WTC11 (cell line): Measurements from ENCODE around the gene AOC3. TPM values are rescaled to one million over a fixed set of nuclear protein-coding genes. Genes with fewer than 3 reads are reported as not detected.
A peak's percentile ranks its signal among the peaks of the same experiment; 100 is the strongest.

Source experiments
- ATAC-seq: fragments of 200-7000 bp; cut with Tn5 transposase; 2 replicates; pipeline ENCODE4 v1.10.0; 2021; ENCODE audit warnings: mild to moderate bottlenecking, moderate library complexity
- CTCF ChIA-PET: fragments of 300-600 bp; sonication (Branson Sonifier 250); formaldehyde crosslinking; loops from one replicate; lab custom pipeline; 2021; ENCODE audit warnings: antibody characterized with exemption; lab: Charles Lee
- POLR2A ChIA-PET: fragments of 350-600 bp; sonication (Branson Sonifier 250); formaldehyde crosslinking; loops from one replicate; lab custom pipeline; 2021; ENCODE audit warnings: antibody characterized with exemption; lab: Charles Lee
- DNase-seq: peaks from one replicate; pipeline ENCODE4 v3.0.0; 2021; ENCODE audit warnings: low spot score
- H3K27ac Mint-ChIP-seq: 2 replicates; pipeline ENCODE4 v1.8.0; 2021; ENCODE audit warnings: mixed read lengths
- H3K27me3 Mint-ChIP-seq: 2 replicates; pipeline ENCODE4 v1.8.0; 2021; ENCODE audit warnings: low read depth, mild to moderate bottlenecking, moderate library complexity, mixed read lengths
- H3K36me3 Mint-ChIP-seq: 2 replicates; pipeline ENCODE4 v1.8.0; 2021; ENCODE audit warnings: mixed read lengths
- H3K4me1 Mint-ChIP-seq: 2 replicates; pipeline ENCODE4 v1.8.0; 2022; ENCODE audit warnings: mixed read lengths
- H3K4me3 Mint-ChIP-seq: 2 replicates; pipeline ENCODE4 v1.8.0; 2021; ENCODE audit warnings: mild to moderate bottlenecking, moderate library complexity, mixed read lengths
- H3K9me3 Mint-ChIP-seq: 2 replicates; pipeline ENCODE4 v1.8.0; 2021; ENCODE audit warnings: mixed read lengths
- ATF1 ChIP-seq: sonication (generic); formaldehyde crosslinking; IDR thresholded peaks from 2 replicates; pipeline ENCODE4 v1.8.1; 2023; ENCODE audit warnings: mild to moderate bottlenecking, moderate library complexity, missing genetic modification reagents
- MXD4 ChIP-seq: fragments of 250-450 bp; sonication (Bioruptor Pico); IDR thresholded peaks from 2 replicates; pipeline ENCODE4 v1.8.0; 2021; ENCODE audit warnings: mild to moderate bottlenecking, moderate library complexity, borderline replicate concordance
- NR3C1 ChIP-seq: sonication (generic); formaldehyde crosslinking; conservative IDR thresholded peaks from 2 replicates; pipeline ENCODE4 v1.8.1; 2023; ENCODE audit warnings: low read depth, mild to moderate bottlenecking, missing genetic modification reagents
- PRRX2 ChIP-seq: fragments of 250-450 bp; sonication (Bioruptor Pico); IDR thresholded peaks from 2 replicates; pipeline ENCODE4 v1.8.0; 2021; ENCODE audit warnings: mild to moderate bottlenecking
- ZBTB21 ChIP-seq: sonication (generic); formaldehyde crosslinking; IDR thresholded peaks from 2 replicates; pipeline ENCODE4 v1.8.1; 2023; ENCODE audit warnings: mild to moderate bottlenecking, missing genetic modification reagents, borderline replicate concordance
- ZNF263 ChIP-seq: sonication (generic); formaldehyde crosslinking; IDR thresholded peaks from 2 replicates; pipeline ENCODE4 v1.8.1; 2022; ENCODE audit warnings: low read depth, mild to moderate bottlenecking, moderate library complexity, missing genetic modification reagents
- total RNA-seq: library from RNA; stranded (reverse); gene quantifications from 3 replicates; pipeline ENCODE4 v1.2.3, GENCODE V29; 2021
- TF ChIP-seq, protein P1 (sequence below): fragments of 200-600 bp; IDR thresholded peaks from 2 replicates; pipeline ENCODE4 v1.8.0; 2022; ENCODE audit warnings: antibody characterized with exemption
- TF ChIP-seq, protein P2 (sequence below): fragments of 250-450 bp; sonication (Bioruptor Pico); IDR thresholded peaks from 2 replicates; pipeline ENCODE4 v1.9.0; 2021; ENCODE audit warnings: moderate library complexity, mild to moderate bottlenecking, inconsistent platforms, borderline replicate concordance
- TF ChIP-seq, protein P3 (sequence below): fragments of 250-450 bp; sonication (Bioruptor Pico); IDR thresholded peaks from 2 replicates; pipeline ENCODE4 v1.9.0; 2021; ENCODE audit warnings: mild to moderate bottlenecking
- TF ChIP-seq, protein P4 (sequence below): fragments of 250-450 bp; sonication (Bioruptor Pico); IDR thresholded peaks from 2 replicates; pipeline ENCODE4 v2.1.2; 2022; ENCODE audit warnings: mild to moderate bottlenecking, moderate library complexity
- TF ChIP-seq, protein P5 (sequence below): sonication (generic); formaldehyde crosslinking; IDR thresholded peaks from 2 replicates; pipeline ENCODE4 v1.8.1; 2023; ENCODE audit warnings: mild to moderate bottlenecking, moderate library complexity, missing genetic modification reagents
- TF ChIP-seq, protein P6 (sequence below): fragments of 250-450 bp; sonication (Bioruptor Pico); IDR thresholded peaks from 2 replicates; pipeline ENCODE4 v1.8.0; 2021; ENCODE audit warnings: mild to moderate bottlenecking

The AOC3 gene
- total RNA-seq, 1 experiment from 2014 or later = 7.6 TPM

DNA sequence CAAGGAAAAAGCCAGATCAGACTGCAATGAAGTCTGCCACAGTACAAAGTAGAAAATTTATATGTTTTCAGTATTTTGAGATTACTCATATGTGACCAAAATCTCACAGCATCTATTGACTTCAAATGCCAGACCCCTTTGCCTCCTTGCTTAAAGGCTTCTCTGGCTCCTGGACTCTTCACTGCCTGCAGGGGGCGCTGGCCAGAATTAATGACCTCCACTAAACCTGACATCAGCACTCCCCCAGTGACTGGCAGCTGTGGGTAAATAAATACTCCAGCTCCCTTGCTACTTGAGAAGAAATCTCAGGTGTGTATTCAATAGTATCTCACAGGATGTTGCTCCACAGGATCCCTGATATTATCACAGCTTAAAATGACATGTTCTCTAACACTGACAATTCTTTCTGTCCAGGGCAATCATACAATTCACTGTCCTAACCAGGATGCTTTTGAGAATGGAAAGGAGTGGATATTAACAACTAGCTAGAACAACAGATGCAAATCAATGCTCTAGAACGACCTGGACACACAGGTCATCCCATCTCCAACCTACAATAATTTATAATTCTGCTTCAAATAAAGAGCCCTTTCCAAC is 31.0 kb upstream of the AOC3 start:
- peak overlapping the region; percentile 71 for H3K27ac Mint-ChIP-seq
- CTCF ChIA-PET = interaction anchor here (0.6 to 3.0 kb wide), 28 partner anchors 10 to 811 kb away, joined by 3 to 12 read pairs (median 4); partner anchors contain the start of genes AOC2, CNTD1, COA3 and PSMC3IP
- POLR2A ChIA-PET = no interaction called here
- H3K4me3 Mint-ChIP-seq = no peak overlapping the region
- peaks cover 49% of the 10 kb centered on the region for H3K36me3 Mint-ChIP-seq
- H3K9me3 Mint-ChIP-seq = no peaks in the 10 kb centered on the region
- no peaks in the 10 kb centered on the region for H3K27me3 Mint-ChIP-seq
- ATAC-seq (peak; percentile 39), DNase-seq (peak; percentile 84)
- peaks cover 7% of the 10 kb centered on the region for H3K4me1 Mint-ChIP-seq
- TF ChIP-seq PRRX2 (CRISPR knock-in tag) = no peak
- TF ChIP-seq, protein P1, sequence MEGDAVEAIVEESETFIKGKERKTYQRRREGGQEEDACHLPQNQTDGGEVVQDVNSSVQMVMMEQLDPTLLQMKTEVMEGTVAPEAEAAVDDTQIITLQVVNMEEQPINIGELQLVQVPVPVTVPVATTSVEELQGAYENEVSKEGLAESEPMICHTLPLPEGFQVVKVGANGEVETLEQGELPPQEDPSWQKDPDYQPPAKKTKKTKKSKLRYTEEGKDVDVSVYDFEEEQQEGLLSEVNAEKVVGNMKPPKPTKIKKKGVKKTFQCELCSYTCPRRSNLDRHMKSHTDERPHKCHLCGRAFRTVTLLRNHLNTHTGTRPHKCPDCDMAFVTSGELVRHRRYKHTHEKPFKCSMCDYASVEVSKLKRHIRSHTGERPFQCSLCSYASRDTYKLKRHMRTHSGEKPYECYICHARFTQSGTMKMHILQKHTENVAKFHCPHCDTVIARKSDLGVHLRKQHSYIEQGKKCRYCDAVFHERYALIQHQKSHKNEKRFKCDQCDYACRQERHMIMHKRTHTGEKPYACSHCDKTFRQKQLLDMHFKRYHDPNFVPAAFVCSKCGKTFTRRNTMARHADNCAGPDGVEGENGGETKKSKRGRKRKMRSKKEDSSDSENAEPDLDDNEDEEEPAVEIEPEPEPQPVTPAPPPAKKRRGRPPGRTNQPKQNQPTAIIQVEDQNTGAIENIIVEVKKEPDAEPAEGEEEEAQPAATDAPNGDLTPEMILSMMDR = peak; percentile 72

DNA sequence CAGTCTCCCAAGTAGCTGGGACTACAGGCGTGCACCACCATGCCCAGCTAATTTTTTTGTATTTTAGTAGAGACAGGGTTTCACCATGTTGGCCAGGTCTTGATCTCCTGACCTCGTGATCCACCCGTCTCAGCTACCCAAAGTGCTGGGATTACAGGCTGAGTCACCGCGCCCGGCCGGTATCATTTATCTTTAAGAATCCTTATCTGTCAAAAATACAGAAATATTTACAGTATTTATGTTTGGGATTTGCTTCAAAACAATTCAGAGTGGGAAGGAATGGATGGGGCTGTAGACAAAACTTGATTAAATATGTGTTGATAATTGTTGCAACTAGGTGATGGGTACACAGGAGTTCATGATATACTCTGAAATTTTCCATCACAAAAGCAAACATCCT is 29.8 kb upstream of the AOC3 start:
- H3K27ac Mint-ChIP-seq = no peak overlapping the region
- TF ChIP-seq, protein P2, sequence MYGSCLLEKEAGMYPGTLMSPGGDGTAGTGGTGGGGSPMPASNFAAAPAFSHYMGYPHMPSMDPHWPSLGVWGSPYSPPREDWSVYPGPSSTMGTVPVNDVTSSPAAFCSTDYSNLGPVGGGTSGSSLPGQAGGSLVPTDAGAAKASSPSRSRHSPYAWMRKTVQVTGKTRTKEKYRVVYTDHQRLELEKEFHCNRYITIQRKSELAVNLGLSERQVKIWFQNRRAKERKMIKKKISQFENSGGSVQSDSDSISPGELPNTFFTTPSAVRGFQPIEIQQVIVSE (CRISPR knock-in tag) = no peak
- TF ChIP-seq, protein P3, sequence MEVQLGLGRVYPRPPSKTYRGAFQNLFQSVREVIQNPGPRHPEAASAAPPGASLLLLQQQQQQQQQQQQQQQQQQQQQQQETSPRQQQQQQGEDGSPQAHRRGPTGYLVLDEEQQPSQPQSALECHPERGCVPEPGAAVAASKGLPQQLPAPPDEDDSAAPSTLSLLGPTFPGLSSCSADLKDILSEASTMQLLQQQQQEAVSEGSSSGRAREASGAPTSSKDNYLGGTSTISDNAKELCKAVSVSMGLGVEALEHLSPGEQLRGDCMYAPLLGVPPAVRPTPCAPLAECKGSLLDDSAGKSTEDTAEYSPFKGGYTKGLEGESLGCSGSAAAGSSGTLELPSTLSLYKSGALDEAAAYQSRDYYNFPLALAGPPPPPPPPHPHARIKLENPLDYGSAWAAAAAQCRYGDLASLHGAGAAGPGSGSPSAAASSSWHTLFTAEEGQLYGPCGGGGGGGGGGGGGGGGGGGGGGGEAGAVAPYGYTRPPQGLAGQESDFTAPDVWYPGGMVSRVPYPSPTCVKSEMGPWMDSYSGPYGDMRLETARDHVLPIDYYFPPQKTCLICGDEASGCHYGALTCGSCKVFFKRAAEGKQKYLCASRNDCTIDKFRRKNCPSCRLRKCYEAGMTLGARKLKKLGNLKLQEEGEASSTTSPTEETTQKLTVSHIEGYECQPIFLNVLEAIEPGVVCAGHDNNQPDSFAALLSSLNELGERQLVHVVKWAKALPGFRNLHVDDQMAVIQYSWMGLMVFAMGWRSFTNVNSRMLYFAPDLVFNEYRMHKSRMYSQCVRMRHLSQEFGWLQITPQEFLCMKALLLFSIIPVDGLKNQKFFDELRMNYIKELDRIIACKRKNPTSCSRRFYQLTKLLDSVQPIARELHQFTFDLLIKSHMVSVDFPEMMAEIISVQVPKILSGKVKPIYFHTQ = no peak
- TF ChIP-seq MXD4 (CRISPR knock-in tag) = no peak
- TF ChIP-seq, protein P4, sequence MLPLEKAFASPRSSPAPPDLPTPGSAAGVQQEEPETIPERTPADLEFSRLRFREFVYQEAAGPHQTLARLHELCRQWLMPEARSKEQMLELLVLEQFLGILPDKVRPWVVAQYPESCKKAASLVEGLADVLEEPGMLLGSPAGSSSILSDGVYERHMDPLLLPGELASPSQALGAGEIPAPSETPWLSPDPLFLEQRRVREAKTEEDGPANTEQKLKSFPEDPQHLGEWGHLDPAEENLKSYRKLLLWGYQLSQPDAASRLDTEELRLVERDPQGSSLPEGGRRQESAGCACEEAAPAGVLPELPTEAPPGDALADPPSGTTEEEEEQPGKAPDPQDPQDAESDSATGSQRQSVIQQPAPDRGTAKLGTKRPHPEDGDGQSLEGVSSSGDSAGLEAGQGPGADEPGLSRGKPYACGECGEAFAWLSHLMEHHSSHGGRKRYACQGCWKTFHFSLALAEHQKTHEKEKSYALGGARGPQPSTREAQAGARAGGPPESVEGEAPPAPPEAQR = no peak
- no peak for TF ChIP-seq ATF1 (CRISPR knock-in tag)
- TF ChIP-seq NR3C1 (CRISPR knock-in tag) = no peak
- TF ChIP-seq, protein P5, sequence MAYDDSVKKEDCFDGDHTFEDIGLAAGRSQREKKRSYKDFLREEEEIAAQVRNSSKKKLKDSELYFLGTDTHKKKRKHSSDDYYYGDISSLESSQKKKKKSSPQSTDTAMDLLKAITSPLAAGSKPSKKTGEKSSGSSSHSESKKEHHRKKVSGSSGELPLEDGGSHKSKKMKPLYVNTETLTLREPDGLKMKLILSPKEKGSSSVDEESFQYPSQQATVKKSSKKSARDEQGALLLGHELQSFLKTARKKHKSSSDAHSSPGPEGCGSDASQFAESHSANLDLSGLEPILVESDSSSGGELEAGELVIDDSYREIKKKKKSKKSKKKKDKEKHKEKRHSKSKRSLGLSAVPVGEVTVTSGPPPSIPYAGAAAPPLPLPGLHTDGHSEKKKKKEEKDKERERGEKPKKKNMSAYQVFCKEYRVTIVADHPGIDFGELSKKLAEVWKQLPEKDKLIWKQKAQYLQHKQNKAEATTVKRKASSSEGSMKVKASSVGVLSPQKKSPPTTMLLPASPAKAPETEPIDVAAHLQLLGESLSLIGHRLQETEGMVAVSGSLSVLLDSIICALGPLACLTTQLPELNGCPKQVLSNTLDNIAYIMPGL = no peak
- TF ChIP-seq, protein P6, sequence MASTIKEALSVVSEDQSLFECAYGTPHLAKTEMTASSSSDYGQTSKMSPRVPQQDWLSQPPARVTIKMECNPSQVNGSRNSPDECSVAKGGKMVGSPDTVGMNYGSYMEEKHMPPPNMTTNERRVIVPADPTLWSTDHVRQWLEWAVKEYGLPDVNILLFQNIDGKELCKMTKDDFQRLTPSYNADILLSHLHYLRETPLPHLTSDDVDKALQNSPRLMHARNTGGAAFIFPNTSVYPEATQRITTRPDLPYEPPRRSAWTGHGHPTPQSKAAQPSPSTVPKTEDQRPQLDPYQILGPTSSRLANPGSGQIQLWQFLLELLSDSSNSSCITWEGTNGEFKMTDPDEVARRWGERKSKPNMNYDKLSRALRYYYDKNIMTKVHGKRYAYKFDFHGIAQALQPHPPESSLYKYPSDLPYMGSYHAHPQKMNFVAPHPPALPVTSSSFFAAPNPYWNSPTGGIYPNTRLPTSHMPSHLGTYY = no peak
- TF ChIP-seq ZBTB21 (CRISPR knock-in tag) = no peak
- no peak for TF ChIP-seq ZNF263 (CRISPR knock-in tag)
- DNase-seq = no peak
- no peaks in the 10 kb centered on the region for H3K27me3 Mint-ChIP-seq
- H3K36me3 Mint-ChIP-seq = peaks cover 39% of the 10 kb centered on the region
- peaks cover 7% of the 10 kb centered on the region for H3K4me1 Mint-ChIP-seq
- H3K9me3 Mint-ChIP-seq = no peaks in the 10 kb centered on the region
- H3K4me3 Mint-ChIP-seq = no peak overlapping the region; the same call in 1 of the 2 replicates
- POLR2A ChIA-PET = no interaction called here
- no peak for ATAC-seq
- CTCF ChIA-PET = interaction anchor here (1.7 to 3.0 kb wide), 2 partner anchors 57 to 243 kb away, joined by 4 to 12 read pairs; partner anchors contain the start of gene PSMC3IP
